ENCODE data around the gene TACR1.

Gene TACR1

DNA sequence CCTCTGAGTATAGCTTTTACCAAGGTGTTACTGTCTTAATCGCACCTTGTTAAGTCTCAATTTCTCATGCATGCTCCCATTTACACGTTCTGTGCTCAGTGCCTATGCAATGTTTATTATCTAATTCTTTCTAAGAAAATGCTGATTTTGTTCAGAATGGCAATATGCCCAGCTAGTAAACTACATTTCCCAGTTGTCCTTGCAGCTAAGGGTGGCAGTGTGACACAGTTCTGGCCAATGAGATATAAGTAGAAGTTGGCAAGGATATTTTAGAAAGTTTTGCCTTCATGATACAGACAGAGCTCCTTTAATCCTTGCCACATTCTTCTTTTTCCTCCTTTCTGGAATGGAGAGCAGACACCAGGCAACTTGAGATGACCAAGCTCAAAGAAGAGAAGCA, 195.5 kb downstream of the TACR1 start:
- peaks cover 7% of the 10 kb centered on the region for H3K4me1 ChIP-seq (ENCODE audit: control insufficient read depth, insufficient read depth, low read length)
- H3K9me3 ChIP-seq (ENCODE audit: control insufficient read depth, low read length) = no peaks in the 10 kb centered on the region
- DNase-seq (ENCODE audit: low read depth) = no peak
- H3K36me3 ChIP-seq (ENCODE audit: control insufficient read depth, insufficient read depth, low read length, severe bottlenecking) = no peaks in the 10 kb centered on the region
- no peak overlapping the region for H3K9ac ChIP-seq (ENCODE audit: low read length)
- no peak overlapping the region for H3K4me3 ChIP-seq (ENCODE audit: low read length)
- no peaks in the 10 kb centered on the region for H3K27me3 ChIP-seq (replicated peaks; ENCODE audit: control insufficient read depth, insufficient read depth, low read length)

DNA sequence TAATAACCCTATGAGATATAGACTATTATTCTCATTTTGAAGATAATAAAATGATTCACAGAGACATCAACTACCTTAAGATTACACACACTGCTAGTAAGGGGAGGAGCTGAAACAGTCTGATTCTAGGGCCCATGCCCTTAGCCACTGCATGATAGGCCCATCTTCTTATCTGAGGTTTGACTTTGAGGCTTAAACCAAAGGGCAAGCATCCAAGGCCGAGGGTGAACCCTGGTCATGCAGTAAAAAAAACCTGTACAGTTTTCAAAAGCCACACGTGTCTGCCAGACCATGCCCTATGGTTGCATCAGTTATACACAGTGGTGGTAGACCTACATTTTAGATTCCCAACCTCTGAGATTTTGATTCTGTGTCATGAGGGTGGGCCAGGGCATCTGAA, 196.0 kb downstream of the TACR1 start:
- peaks cover 7% of the 10 kb centered on the region for H3K4me1 ChIP-seq (ENCODE audit: control insufficient read depth, insufficient read depth, low read length)
- no peaks in the 10 kb centered on the region for H3K27me3 ChIP-seq (replicated peaks; ENCODE audit: control insufficient read depth, insufficient read depth, low read length)
- no peak overlapping the region for H3K4me3 ChIP-seq (ENCODE audit: low read length)
- H3K9ac ChIP-seq (ENCODE audit: low read length) = no peak overlapping the region
- no peaks in the 10 kb centered on the region for H3K36me3 ChIP-seq (ENCODE audit: control insufficient read depth, insufficient read depth, low read length, severe bottlenecking)
- H3K9me3 ChIP-seq (ENCODE audit: control insufficient read depth, low read length) = no peaks in the 10 kb centered on the region
- no peak for DNase-seq (ENCODE audit: low read depth)

DNA sequence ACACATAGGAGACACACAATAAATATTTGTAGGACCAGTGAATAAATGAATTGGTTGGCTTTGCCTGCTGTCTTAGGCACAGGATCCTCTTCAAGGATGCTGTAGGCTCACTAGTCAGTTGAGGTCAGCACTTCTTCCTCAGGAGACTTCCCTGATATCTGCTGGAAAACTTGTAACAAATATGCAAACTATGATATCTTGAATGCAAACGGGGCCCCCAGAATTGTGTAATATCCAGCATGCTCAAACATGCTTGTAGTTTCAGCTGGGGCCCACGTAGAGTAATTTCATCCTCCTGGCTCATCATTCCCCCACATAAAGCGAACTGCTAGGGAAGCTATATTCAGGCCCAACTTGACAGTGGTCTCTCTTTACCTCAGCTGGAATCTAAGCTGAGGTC, 197.3 kb downstream of the TACR1 start:
- Histone ChIP-seq H3K36me3 (ENCODE audit: control insufficient read depth, insufficient read depth, low read length, severe bottlenecking) (no peaks in the 10 kb centered on the region), H3K9me3 (ENCODE audit: control insufficient read depth, low read length) (no peaks in the 10 kb centered on the region), H3K9ac (ENCODE audit: low read length) (no peak overlapping the region), H3K27me3 (replicated peaks; ENCODE audit: control insufficient read depth, insufficient read depth, low read length) (no peaks in the 10 kb centered on the region), H3K4me3 (ENCODE audit: low read length) (no peak overlapping the region), H3K4me1 (ENCODE audit: control insufficient read depth, insufficient read depth, low read length) (peaks cover 7% of the 10 kb centered on the region)
- DNase-seq (ENCODE audit: low read depth) = no peak

DNA sequence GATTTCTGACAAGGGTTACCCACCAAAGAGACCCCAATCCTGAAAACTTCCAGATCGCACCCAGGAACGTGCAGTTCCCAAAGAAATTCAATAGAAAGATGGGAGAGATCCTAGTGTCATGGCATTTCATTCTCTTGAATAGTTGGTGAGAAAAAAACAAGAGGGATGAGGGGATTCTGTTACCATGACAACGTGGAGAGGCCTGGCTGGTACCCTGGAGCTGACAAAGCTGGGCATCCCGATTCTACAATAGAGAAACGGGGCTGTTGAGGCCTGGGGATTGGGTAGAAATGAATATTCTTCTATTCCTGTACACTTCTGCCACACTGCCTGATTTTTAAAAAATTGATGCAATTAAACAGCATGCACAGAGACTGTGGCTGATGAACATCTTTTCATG, 199.9 kb downstream of the TACR1 start:
- H3K36me3 ChIP-seq (ENCODE audit: control insufficient read depth, insufficient read depth, low read length, severe bottlenecking) = no peaks in the 10 kb centered on the region
- no peaks in the 10 kb centered on the region for H3K27me3 ChIP-seq (replicated peaks; ENCODE audit: control insufficient read depth, insufficient read depth, low read length)
- H3K9me3 ChIP-seq (ENCODE audit: control insufficient read depth, low read length) = no peaks in the 10 kb centered on the region
- H3K9ac ChIP-seq (ENCODE audit: low read length) = no peak overlapping the region
- no peak overlapping the region for H3K4me3 ChIP-seq (ENCODE audit: low read length)
- peaks cover 7% of the 10 kb centered on the region for H3K4me1 ChIP-seq (ENCODE audit: control insufficient read depth, insufficient read depth, low read length)
- no peak for DNase-seq (ENCODE audit: low read depth)

Measured in adipocyte (in vitro differentiated cells).